T-cell (primary cell): ENCODE data around the gene AK5. TPM values are rescaled to one million over a fixed set of nuclear protein-coding genes. Genes with fewer than 3 reads are reported as not detected.

Experiments used
- ATAC-seq, 4 experiments: fragments of 200-7000 bp in 3 of 4; fragments of 150-1000 bp in 1 of 4; cut with Tn5 transposase; replicated peaks in 1 of 4; 1 replicate in 3 of 4; 2 replicates in 1 of 4; pipeline ENCODE4 v1.10.0; 2021; ENCODE audit warnings: moderate library complexity in 3 of 4, mild to moderate bottlenecking in 2 of 4, moderate number of reproducible peaks in 1 of 4
- CTCF ChIA-PET, 2 donors: fragments of 300-600 bp; sonication (Branson Sonifier 250); formaldehyde crosslinking; loops; one replicate each; lab custom pipeline; 2022; ENCODE audit warnings: antibody characterized with exemption in 2 of 2; lab: Charles Lee
- POLR2A ChIA-PET, 2 donors: fragments of 300-600 bp; sonication (Branson Sonifier 250); formaldehyde crosslinking; loops; one replicate each; lab custom pipeline; 2022; ENCODE audit warnings: antibody characterized with exemption in 2 of 2; lab: Charles Lee
- DNase-seq, 35 experiments: peaks; one replicate each; pipeline versions ENCODE4 v3.0.0 to v3.0.0-alpha.2; 2013 to 2023
- H3K27ac ChIP-seq: one replicate; pipeline ENCODE4 v1.5.1; 2013; ENCODE audit warnings: low read length
- H3K27me3 ChIP-seq, 2 experiments: replicated peaks in 1 of 2; 1 replicate in 1 of 2; 2 replicates in 1 of 2; pipeline versions ENCODE4 v1.6.1 to v1.7.0; 2013; ENCODE audit warnings: low read length in 1 of 2, mixed read lengths in 1 of 2; ENCODE audit not compliant: control insufficient read depth in 2 of 2, insufficient read depth in 2 of 2; ENCODE audit errors: extremely low read depth in 1 of 2
- H3K36me3 ChIP-seq, 2 donors: 1 replicate in 1 of 2; 2 replicates in 1 of 2; pipeline versions ENCODE4 v1.6.1 to v1.7.0; 2013; ENCODE audit warnings: low read length in 1 of 2; ENCODE audit not compliant: control insufficient read depth in 2 of 2, insufficient read depth in 1 of 2; ENCODE audit errors: extremely low read depth in 1 of 2
- H3K4me1 ChIP-seq, 2 experiments: 1 replicate in 1 of 2; 2 replicates in 1 of 2; pipeline versions ENCODE4 v1.6.1 to v1.7.0; 2013; ENCODE audit warnings: low read length in 2 of 2, mixed read lengths in 1 of 2; ENCODE audit not compliant: insufficient read depth in 2 of 2, control insufficient read depth in 1 of 2; ENCODE audit errors: extremely low read depth in 1 of 2
- H3K4me3 ChIP-seq, 2 donors: 1 replicate in 1 of 2; 2 replicates in 1 of 2; pipeline versions ENCODE4 v1.5.1 to v1.7.0; 2013; ENCODE audit warnings: mild to moderate bottlenecking in 2 of 2, low read length in 1 of 2, moderate library complexity in 1 of 2; ENCODE audit not compliant: control insufficient read depth in 1 of 2; ENCODE audit errors: extremely low read depth in 1 of 2
- H3K9me3 ChIP-seq: 2 replicates; pipeline ENCODE4 v1.7.0; 2013
- H3K27ac Mint-ChIP-seq, 2 donors: one replicate each; pipeline ENCODE4 v1.8.0; 2020 to 2021; ENCODE audit warnings: mild to moderate bottlenecking in 2 of 2, mixed read lengths in 2 of 2
- H3K27me3 Mint-ChIP-seq, 2 donors: one replicate each; pipeline ENCODE4 v1.8.0; 2021 to 2022; ENCODE audit warnings: mixed read lengths in 2 of 2
- H3K36me3 Mint-ChIP-seq: one replicate; pipeline ENCODE4 v1.8.0; 2021; ENCODE audit warnings: mixed read lengths
- H3K4me1 Mint-ChIP-seq, 3 donors: one replicate each; pipeline ENCODE4 v1.8.0; 2020 to 2022; ENCODE audit warnings: mixed read lengths in 3 of 3, mild to moderate bottlenecking in 1 of 3
- H3K4me3 Mint-ChIP-seq, 3 donors: one replicate each; pipeline ENCODE4 v1.8.0; 2020 to 2022; ENCODE audit warnings: mild to moderate bottlenecking in 3 of 3, mixed read lengths in 3 of 3, moderate library complexity in 3 of 3
- H3K9me3 Mint-ChIP-seq, 3 donors: one replicate each; pipeline ENCODE4 v1.8.0; 2020 to 2022; ENCODE audit warnings: mixed read lengths in 3 of 3
- WGBS: methylation state at CpG from one replicate; pipeline ENCODE4 v1.1.5; 2013; ENCODE audit warnings: missing lambda C conversion rate; ENCODE audit not compliant: insufficient coverage; 5-methylcytosine and 5-hydroxymethylcytosine counted together
- total RNA-seq, 35 experiments: library from RNA in 6 of 35; stranded (reverse) in 6 of 35; fragments of 120-200 nt in 1 of 35; gene quantifications; one replicate each; pipeline versions ENCODE4 v1.2.1 to v1.2.4 and lab custom pipeline; 2013 to 2026

Gene AK5
- total RNA-seq, 5 donors from 2014 or later (not counting 1 experiment from before 2014, with no cell fraction given): 13.9 to 29.2 (median 26.3) TPM

GRCh38 chr1:77430966-77431690 lies 149.3 kb downstream of the AK5 start:
- Histone ChIP-seq H3K27me3 (no peaks in the 10 kb centered on the region), H3K27ac (peak overlapping the region; percentile 87), H3K4me3 (no peak overlapping the region), H3K9me3 (peaks cover 8% of the 10 kb centered on the region), H3K4me1 (peaks cover 35 to 60% of the 10 kb centered on the region in 2 experiments), H3K36me3 (no peaks in the 10 kb centered on the region)
- peak in 14 of 35 experiments; percentile 4 to 61 (median 10) for DNase-seq
- Mint-ChIP-seq H3K27me3 (no peaks in the 10 kb centered on the region), H3K27ac (no peak overlapping the region), H3K36me3 (peaks cover 22% of the 10 kb centered on the region), H3K9me3 (peaks cover 2 to 4% (median 3%) of the 10 kb centered on the region in 3 donors), H3K4me3 (no peak overlapping the region), H3K4me1 (peaks cover 15 to 30% (median 29%) of the 10 kb centered on the region in 3 donors)
- ChIA-PET CTCF (no interaction called here), POLR2A (no interaction called here)
- WGBS: 44% methylated on average over 1 of the region's 4 CpGs
- ATAC-seq: peak; percentile 92 to 95 (median 94)

- WGBS: no CpG with 5 or more reads among the region's 3 CpGs
- Histone ChIP-seq H3K4me3 (no peak overlapping the region), H3K9me3 (no peaks in the 10 kb centered on the region), H3K4me1 (peaks cover 35 to 72% of the 10 kb centered on the region in 2 experiments), H3K27me3 (no peaks in the 10 kb centered on the region), H3K27ac (no peak overlapping the region), H3K36me3 (no peaks in the 10 kb centered on the region)
- Mint-ChIP-seq H3K27ac (peak overlapping the region; percentile 95 to 96), H3K36me3 (peaks cover 9% of the 10 kb centered on the region), H3K4me3 (no peak overlapping the region), H3K9me3 (peaks cover 0 to 8% (median 3%) of the 10 kb centered on the region in 3 donors), H3K27me3 (no peaks in the 10 kb centered on the region), H3K4me1 (peaks cover 29 to 48% (median 48%) of the 10 kb centered on the region in 3 donors)
- ChIA-PET POLR2A (no interaction called here), CTCF (no interaction called here)
- DNase-seq (no peak), ATAC-seq (no peak)
Observed at GRCh38 chr1:77433934-77434333, 152.1 kb downstream of the AK5 start.

- Histone ChIP-seq H3K4me3 (no peak overlapping the region), H3K27me3 (no peaks in the 10 kb centered on the region), H3K36me3 (no peaks in the 10 kb centered on the region), H3K27ac (peak overlapping the region; percentile 38), H3K9me3 (no peaks in the 10 kb centered on the region), H3K4me1 (peaks cover 29 to 66% of the 10 kb centered on the region in 2 experiments)
- ChIA-PET CTCF (no interaction called here), POLR2A (interaction anchor here in 1 of 2 donors (0.6 kb wide), 1 partner anchor 1378 kb away, joined by 3 read pairs; no protein-coding TSS in a partner anchor)
- ATAC-seq (peak in 1 of 4 experiments; percentile 47), DNase-seq (peak in 1 of 35 experiments; percentile 28)
- Mint-ChIP-seq H3K27ac (peak overlapping the region; percentile 95 to 96), H3K9me3 (peaks cover 0 to 18% (median 5%) of the 10 kb centered on the region in 3 donors), H3K4me1 (peaks cover 29 to 54% (median 48%) of the 10 kb centered on the region in 3 donors), H3K4me3 (peak overlapping the region; percentile 28 to 55 (median 52)), H3K36me3 (peaks cover 15% of the 10 kb centered on the region), H3K27me3 (peaks cover 0 to 1% of the 10 kb centered on the region in 2 donors)
- WGBS: 24% methylated on average over 2 of the region's 2 CpGs
Observed at GRCh38 chr1:77434967-77435366, 153.1 kb downstream of the AK5 start.

GRCh38 chr1:77438236-77438913 lies 156.6 kb downstream of the AK5 start:
- Mint-ChIP-seq H3K4me1 (peaks cover 29 to 44% (median 38%) of the 10 kb centered on the region in 3 donors), H3K4me3 (peak overlapping the region; percentile 29 to 63 (median 46)), H3K36me3 (peaks cover 33% of the 10 kb centered on the region), H3K27me3 (peaks cover 0 to 1% of the 10 kb centered on the region in 2 donors), H3K9me3 (peaks cover 3 to 35% (median 12%) of the 10 kb centered on the region in 3 donors), H3K27ac (peak overlapping the region; percentile 85 to 86)
- no peaks in the 10 kb centered on the region for H3K36me3 ChIP-seq
- no peak overlapping the region for H3K4me3 ChIP-seq
- POLR2A ChIA-PET: interaction anchor here (0.5 to 0.7 kb wide), 5 partner anchors 15 to 504 kb away, joined by 3 to 6 read pairs (median 4); no protein-coding TSS in a partner anchor
- ATAC-seq (no peak), DNase-seq (no peak)
- peak overlapping the region; percentile 44 for H3K27ac ChIP-seq
- WGBS: 83% methylated on average over 2 of the region's 4 CpGs
- no peaks in the 10 kb centered on the region for H3K27me3 ChIP-seq
- peaks cover 6 to 32% of the 10 kb centered on the region in 2 experiments for H3K4me1 ChIP-seq
- H3K9me3 ChIP-seq: no peaks in the 10 kb centered on the region
- CTCF ChIA-PET: interaction anchor here (0.5 to 1.4 kb wide), 4 partner anchors 9 to 95 kb away, joined by 3 to 5 read pairs (median 4); no protein-coding TSS in a partner anchor

- Mint-ChIP-seq H3K4me1 (peaks cover 7 to 32% (median 11%) of the 10 kb centered on the region in 3 donors), H3K27me3 (no peaks in the 10 kb centered on the region), H3K4me3 (no peak overlapping the region), H3K36me3 (peaks cover 19% of the 10 kb centered on the region), H3K27ac (no peak overlapping the region), H3K9me3 (peaks cover 0 to 8% (median 6%) of the 10 kb centered on the region in 3 donors)
- ChIA-PET CTCF (interaction anchor here (0.7 to 0.9 kb wide), 2 partner anchors 9 to 16 kb away, joined by 3 to 4 read pairs; no protein-coding TSS in a partner anchor), POLR2A (interaction anchor here in 1 of 2 donors (0.7 kb wide), 1 partner anchor 1327 kb away, joined by 3 read pairs; no protein-coding TSS in a partner anchor)
- WGBS: 78% methylated on average over 4 of the region's 4 CpGs
- Histone ChIP-seq H3K27ac (no peak overlapping the region), H3K36me3 (no peaks in the 10 kb centered on the region), H3K9me3 (no peaks in the 10 kb centered on the region), H3K4me1 (no peaks in the 10 kb centered on the region), H3K4me3 (no peak overlapping the region), H3K27me3 (peaks cover 0 to 2% of the 10 kb centered on the region in 2 experiments)
- ATAC-seq (no peak), DNase-seq (no peak)
Observed at GRCh38 chr1:77446841-77447555, 165.2 kb downstream of the AK5 start.
